ENCODE results near the gene HES4.
A peak's percentile ranks its signal among the peaks of the same experiment; 100 is the strongest.
"Not testable (repeated sequence)": the region's sequence is repeated elsewhere in the genome, so short reads cannot be mapped to it uniquely, and the experiment has no call there.

HES4 gene

GRCh38 chr1:1017397-1018320 is 17.8 kb upstream of the HES4 start:
- not testable (repeated sequence) for DNase-seq (ENCODE audit: low spot score)

DNA sequence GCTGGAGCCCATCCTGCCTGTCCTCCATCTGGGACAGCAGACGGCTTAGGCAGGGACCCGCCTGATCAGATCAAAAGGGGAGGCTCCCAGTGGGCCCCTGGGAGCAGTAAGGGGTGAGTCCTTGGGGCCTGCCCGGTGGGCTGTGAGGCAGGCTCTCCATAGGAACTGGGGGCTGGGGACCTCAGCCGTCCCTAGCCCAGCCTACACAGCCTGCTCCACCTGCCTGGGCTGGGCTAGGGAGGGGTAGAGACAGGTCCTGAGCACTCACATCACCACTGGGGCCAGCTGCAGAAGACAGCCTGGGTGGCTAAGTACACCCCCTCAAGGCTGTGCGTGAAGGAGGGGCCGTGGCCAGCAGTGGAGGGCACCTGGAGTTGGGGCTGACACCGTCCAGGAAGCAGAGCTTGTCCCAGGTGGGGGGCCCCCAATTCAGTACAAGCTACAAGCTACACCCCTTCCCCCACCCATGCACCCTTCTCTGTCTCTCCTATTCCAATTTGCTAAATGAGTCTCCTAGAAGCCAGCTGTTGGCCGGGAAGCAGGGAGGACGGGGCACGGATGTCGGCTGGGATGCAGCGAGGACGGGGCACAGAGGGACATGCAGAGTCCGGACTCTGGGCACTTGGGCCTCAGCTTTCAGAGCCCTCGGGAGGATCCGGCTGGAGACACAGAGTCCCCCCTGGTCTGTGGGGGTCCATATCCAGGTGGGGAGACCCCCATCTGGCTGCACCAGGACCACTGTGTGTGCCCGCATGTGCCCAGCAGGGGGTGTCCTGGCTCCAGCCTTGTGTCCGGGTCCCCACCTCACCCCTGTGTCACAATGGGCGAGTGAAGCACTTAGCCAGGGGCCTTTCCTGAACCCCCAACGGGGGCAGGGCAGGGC is 15.1 kb upstream of the HES4 start:
- no peak for DNase-seq (ENCODE audit: low spot score)

DNA sequence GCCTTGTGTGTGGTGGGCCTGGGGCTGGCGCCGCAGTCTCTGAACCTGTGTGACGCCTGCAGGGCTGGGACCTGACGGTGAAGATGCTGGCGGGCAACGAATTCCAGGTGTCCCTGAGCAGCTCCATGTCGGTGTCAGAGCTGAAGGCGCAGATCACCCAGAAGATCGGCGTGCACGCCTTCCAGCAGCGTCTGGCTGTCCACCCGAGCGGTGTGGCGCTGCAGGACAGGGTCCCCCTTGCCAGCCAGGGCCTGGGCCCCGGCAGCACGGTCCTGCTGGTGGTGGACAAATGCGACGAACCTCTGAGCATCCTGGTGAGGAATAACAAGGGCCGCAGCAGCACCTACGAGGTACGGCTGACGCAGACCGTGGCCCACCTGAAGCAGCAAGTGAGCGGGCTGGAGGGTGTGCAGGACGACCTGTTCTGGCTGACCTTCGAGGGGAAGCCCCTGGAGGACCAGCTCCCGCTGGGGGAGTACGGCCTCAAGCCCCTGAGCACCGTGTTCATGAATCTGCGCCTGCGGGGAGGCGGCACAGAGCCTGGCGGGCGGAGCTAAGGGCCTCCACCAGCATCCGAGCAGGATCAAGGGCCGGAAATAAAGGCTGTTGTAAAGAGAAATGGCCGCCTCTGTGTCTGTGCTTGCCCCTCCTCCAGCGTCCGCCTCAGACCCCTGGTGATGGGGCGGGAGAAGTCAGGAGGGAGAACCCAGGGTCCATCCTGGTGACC is 14.2 kb upstream of the HES4 start:
- DNase-seq (ENCODE audit: low spot score) = no peak

GRCh38 chr1:1013105-1013921 is 13.4 kb upstream of the HES4 start, which contains the start of gene ISG15:
TSS of gene ISG15 (plus strand) at chr1:1013497. CDS start at chr1:1013574, 77 bp downstream.
- DNase-seq (ENCODE audit: low spot score) = peak; percentile 90

GRCh38 chr1:1012736-1013104 is 12.8 kb upstream of the HES4 start:
- not testable (repeated sequence) for DNase-seq (ENCODE audit: low spot score)

GRCh38 chr1:1011396-1011949 is 11.6 kb upstream of the HES4 start:
- DNase-seq (ENCODE audit: low spot score) = no peak

- not testable (repeated sequence) for DNase-seq (ENCODE audit: low spot score)
Observed at GRCh38 chr1:1010131-1010530, 10.2 kb upstream of the HES4 start.

- DNase-seq (ENCODE audit: low spot score) = peak; percentile 65
Observed at GRCh38 chr1:1006305-1007159, 6.6 kb upstream of the HES4 start.

GRCh38 chr1:1005774-1006304 is 5.9 kb upstream of the HES4 start:
- DNase-seq (ENCODE audit: low spot score) = no peak

DNA sequence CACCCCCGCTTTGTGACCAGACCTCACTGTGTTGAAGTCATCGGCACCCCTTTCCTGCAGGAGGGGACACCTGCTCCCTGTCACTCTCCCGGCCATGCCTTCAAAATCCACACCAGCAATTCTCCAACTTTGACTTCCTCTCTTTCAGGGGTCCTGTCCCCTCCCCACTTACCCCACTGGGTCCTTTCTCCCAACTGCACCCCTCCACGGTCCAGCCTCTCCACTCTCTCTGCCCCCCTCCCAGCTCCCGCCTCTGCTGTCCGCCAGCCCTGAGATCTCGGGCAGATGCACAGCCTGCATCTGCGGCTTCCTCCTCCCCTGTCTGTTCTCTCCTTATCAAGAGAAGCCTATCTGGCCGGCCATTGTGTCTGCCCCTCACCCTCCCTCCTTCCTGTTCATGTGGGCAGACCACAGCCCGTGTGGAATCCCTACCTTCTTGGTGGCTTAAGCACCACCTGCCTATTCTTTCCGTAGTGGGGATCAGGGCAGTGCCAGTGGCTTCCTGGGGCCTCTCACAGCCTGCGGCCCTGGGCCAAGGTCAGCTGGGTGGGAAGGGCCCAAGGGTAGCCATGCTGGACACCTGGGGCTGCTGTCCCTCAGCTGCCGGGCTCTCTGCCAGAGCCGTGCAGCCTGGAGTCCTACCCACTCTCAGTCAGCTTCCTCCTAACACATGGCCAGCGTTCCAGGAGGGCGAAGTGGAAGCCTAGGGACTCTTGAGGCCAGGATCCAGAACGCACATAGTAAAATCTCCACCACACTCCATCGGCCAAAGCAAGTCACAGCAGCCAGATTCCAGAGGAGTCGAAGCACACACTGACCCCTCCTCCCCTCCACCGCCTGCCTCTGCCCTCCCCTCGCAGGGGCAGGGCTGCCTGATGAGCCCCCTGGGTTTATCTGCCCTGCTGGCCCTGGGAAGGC is 5.1 kb upstream of the HES4 start:
- DNase-seq (ENCODE audit: low spot score) = peak; percentile 75

- DNase-seq (ENCODE audit: low spot score) = no peak
Observed at GRCh38 chr1:1004420-1004779, 4.5 kb upstream of the HES4 start.

GRCh38 chr1:1003618-1004419 is 3.9 kb upstream of the HES4 start:
- no peak for DNase-seq (ENCODE audit: low spot score)

DNA sequence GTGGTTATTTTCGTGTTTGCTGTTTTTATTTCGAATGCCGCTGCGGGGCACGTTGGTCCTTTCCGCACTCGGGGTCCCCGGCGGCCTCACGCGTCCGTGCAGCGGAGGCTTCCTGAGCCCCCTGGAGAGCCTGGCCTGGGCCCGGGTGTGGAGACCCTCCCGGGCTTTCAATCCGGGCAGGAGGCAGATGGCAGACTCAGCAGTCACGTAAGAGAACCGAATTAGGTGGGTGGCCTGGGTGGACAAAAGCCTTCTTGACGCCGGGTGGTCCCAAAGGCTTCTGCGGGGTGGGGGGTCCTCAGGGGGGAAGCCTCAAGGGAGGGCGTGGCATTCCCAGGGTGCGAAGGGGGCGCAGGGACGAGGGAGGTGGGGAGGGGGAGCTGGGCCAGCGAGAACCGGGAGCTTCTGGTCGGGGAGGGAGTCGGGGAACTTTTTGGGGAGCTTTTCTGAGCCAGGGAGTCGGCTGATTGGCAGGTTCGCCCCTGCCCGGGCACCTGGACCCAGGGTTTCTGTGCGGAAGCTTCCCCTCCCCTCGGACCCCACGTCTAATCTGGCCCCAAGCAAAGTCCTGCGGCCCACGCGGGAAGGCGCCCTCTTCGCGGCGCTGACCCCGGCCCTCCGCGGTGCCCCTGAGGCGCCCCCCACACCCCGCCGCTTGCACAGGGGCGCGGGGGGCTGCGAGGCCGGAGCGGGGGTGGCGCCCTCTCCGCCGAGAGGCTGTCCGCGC is 1.3 kb upstream of the HES4 start:
- no peak for DNase-seq (ENCODE audit: low spot score)

GRCh38 chr1:1000357-1001056 is 610 bp upstream of the HES4 start:
- DNase-seq (ENCODE audit: low spot score) = peak; percentile 86

- DNase-seq (ENCODE audit: low spot score) = peak; percentile 58
Observed at GRCh38 chr1:998995-999724, 737 bp downstream of the HES4 start.

DNA sequence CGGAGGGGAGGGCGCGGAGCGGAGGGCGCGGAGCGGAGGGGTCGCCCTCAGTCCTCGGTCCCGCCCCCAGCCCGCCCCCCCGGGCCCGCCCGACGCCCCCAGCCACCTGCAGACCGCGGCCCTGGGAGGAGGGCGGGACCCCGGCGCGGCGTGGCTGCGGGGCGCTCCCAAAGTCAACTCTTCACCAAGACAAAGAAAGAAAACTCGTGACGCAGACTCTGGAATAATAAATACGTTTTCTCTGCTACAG is 1.2 kb downstream of the HES4 start:
- DNase-seq (ENCODE audit: low spot score) = no peak

All from kidney tubule cell (primary cell).